22Rv1 (cell line): ENCODE measurements around the gene ZFP1.

Source experiments
- CTCF ChIP-seq: fragments of 450-650 bp; IDR thresholded peaks from 2 replicates; pipeline ENCODE4 v1.5.1; 2017; ENCODE audit warnings: mild to moderate bottlenecking
- ZFX ChIP-seq: fragments of 450-650 bp; IDR thresholded peaks from 2 replicates; pipeline ENCODE4 v1.6.1; 2017; ENCODE audit warnings: antibody characterized with exemption, borderline replicate concordance

- TF ChIP-seq CTCF: no peak
- TF ChIP-seq ZFX: no peak
Observed at GRCh38 chr16:75204410-75204758, 56.1 kb downstream of the ZFP1 start.
